Stomach (tissue), 4 donors: ENCODE measurements around the gene ELMO1.

Experiments
- POLR2A ChIP-seq, 4 donors: fragments of 450-650 bp; IDR thresholded peaks; one replicate each; pipeline ENCODE4 v1.6.1; 2016; ENCODE audit warnings: antibody characterized with exemption in 4 of 4, control low read depth in 2 of 4, mild to moderate bottlenecking in 1 of 4, moderate library complexity in 1 of 4
- POLR2AphosphoS5 ChIP-seq, 3 donors: sonication (generic); formaldehyde crosslinking; IDR thresholded peaks; one replicate each; pipeline ENCODE4 v1.6.1; 2016; ENCODE audit warnings: antibody characterized with exemption in 3 of 3
- TF ChIP-seq, protein P1 (sequence below), 7 experiments: fragments of 450-650 bp in 4 of 7; fragments of 200-600 bp in 3 of 7; sonication (generic) in 3 of 7; IDR thresholded peaks; one replicate each; pipeline ENCODE4 v1.5.1; 2016 to 2019; ENCODE audit warnings: antibody characterized with exemption in 7 of 7, control low read depth in 2 of 7, mild to moderate bottlenecking in 1 of 7

- TF ChIP-seq POLR2A (IDR thresholded peaks at IDR 0.05) (no peak), POLR2AphosphoS5 (IDR thresholded peaks at IDR 0.05) (no peak)
- TF ChIP-seq, protein P1, sequence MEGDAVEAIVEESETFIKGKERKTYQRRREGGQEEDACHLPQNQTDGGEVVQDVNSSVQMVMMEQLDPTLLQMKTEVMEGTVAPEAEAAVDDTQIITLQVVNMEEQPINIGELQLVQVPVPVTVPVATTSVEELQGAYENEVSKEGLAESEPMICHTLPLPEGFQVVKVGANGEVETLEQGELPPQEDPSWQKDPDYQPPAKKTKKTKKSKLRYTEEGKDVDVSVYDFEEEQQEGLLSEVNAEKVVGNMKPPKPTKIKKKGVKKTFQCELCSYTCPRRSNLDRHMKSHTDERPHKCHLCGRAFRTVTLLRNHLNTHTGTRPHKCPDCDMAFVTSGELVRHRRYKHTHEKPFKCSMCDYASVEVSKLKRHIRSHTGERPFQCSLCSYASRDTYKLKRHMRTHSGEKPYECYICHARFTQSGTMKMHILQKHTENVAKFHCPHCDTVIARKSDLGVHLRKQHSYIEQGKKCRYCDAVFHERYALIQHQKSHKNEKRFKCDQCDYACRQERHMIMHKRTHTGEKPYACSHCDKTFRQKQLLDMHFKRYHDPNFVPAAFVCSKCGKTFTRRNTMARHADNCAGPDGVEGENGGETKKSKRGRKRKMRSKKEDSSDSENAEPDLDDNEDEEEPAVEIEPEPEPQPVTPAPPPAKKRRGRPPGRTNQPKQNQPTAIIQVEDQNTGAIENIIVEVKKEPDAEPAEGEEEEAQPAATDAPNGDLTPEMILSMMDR (IDR thresholded peaks at IDR 0.05) = no peak
These were observed 638.6 kb downstream of the ELMO1 start for GRCh38 chr7:36810032-36810431.
